ENCODE measurements around the gene ARID5B. TPM values are rescaled to one million over a fixed set of nuclear protein-coding genes. Genes with fewer than 3 reads are reported as not detected.
A peak's percentile ranks its signal among the peaks of the same experiment; 100 is the strongest.

Gene ARID5B
- total RNA-seq, 1 experiment from 2014 or later, result 1.4 TPM

DNA sequence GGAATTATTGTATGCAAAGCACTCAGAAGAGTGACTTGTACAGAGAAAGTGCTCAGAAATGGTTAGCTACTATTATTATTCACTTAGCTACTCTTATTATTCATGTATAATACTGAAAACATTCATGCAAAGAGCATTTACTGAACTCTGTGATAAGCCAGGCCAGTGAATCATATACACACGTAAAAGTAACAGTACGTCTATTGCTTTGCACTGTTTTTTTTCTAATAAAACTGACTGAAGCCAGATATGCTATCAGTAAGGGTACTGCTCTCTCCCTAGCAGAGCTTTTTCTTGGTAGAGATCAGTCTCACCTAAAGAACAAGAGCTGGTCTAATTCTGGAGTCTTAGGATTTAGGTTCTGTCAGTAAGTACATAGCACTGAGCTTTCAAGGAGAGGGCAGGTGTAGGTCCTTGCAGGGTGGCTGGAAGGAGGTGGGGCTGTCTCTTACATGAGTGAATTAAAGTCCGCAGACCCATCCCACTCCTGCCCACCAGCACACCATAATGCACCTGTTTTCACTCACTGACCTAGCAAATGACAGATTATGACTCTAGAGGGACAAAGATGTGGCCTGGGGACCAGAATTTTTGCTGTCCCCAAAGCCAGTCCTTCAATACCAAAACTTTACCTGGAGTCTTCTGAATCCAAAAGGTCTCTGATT, 145.9 kb downstream of the ARID5B start:
- no peak for DNase-seq (ENCODE audit: extremely low read depth, low read depth)

DNA sequence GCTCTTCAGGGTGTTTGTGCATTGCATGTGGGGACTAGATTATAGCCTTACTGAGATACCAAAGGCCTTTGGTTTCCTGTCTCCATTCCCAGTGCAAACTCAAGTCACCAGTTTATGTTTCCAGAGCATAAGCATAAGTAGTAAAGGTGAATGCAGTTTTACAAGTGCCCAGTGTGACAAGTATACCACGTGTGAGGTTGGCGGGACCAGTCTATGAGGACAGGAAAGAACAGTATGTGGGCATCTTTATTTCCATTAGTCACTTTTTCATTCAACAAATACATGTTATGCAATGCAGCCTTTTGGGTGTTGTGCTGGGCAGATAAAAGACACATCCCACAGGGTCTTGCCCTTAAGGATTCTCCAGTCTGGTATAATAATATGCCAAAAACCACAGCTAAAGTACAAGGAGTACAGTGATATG, 146.5 kb downstream of the ARID5B start:
- DNase-seq (ENCODE audit: extremely low read depth, low read depth), result no peak

GRCh38 chr10:62048470-62048869, 147.0 kb downstream of the ARID5B start:
- no peak for DNase-seq (ENCODE audit: extremely low read depth, low read depth)

- peak; percentile 83 for DNase-seq (ENCODE audit: extremely low read depth, low read depth)
Measured at GRCh38 chr10:62048919-62049623, 147.6 kb downstream of the ARID5B start.

- DNase-seq (ENCODE audit: extremely low read depth, low read depth), result no peak
Measured at GRCh38 chr10:62049624-62050345, 148.3 kb downstream of the ARID5B start.

- no peak for DNase-seq (ENCODE audit: extremely low read depth, low read depth)
Measured at GRCh38 chr10:62050346-62050892, 148.9 kb downstream of the ARID5B start.

DNA sequence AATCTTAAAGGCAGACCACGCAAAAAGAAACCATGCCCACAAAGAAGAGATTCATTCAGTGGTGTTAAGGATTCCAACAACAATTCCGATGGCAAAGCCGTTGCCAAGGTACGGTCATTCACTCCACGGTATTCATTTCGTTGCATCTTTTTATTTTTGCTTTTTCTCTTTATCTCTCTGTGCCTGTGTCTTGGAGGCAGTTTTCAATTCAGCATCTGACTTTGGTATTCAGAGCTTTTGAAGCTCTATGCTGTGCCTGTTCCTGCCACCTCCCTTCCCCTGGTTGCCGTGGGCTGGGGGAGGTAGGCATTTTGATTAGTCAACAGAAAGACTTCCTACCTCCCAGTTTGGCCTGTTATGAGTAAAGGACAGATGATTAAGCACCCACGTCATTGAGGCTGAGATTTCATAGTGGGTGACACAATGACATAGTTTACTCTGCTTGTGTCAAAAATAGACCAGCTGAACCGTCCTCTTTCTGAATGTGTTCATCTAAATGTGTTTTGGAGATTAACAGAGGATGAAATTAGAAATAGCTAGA, 149.5 kb downstream of the ARID5B start:
- DNase-seq (ENCODE audit: extremely low read depth, low read depth), result peak; percentile 88

GRCh38 chr10:62052276-62052675, 150.8 kb downstream of the ARID5B start:
- DNase-seq (ENCODE audit: extremely low read depth, low read depth), result no peak

DNA sequence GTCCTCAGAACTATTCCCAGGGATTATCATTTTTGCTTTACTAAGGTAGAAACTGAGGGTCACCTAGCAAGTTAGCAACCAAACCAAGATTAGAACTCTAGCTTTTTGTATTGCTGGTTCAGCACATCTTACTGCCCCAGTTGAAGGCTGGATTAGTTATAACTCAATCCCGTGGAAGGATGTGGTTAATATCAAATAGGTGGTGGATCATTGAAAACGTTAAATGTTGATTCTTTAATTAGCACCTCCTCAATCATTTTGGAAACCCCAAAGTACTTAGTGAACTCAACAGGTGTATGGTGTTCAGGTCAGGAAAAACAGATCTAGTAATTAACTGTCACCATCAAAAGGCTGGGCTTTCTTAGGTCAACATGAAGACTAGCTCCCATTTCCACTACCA, 152.4 kb downstream of the ARID5B start:
- no peak for DNase-seq (ENCODE audit: extremely low read depth, low read depth)

GRCh38 chr10:62054408-62054807, 152.9 kb downstream of the ARID5B start:
- DNase-seq (ENCODE audit: extremely low read depth, low read depth), result no peak

- no peak for DNase-seq (ENCODE audit: extremely low read depth, low read depth)
Measured at GRCh38 chr10:62054830-62055229, 153.3 kb downstream of the ARID5B start.

DNA sequence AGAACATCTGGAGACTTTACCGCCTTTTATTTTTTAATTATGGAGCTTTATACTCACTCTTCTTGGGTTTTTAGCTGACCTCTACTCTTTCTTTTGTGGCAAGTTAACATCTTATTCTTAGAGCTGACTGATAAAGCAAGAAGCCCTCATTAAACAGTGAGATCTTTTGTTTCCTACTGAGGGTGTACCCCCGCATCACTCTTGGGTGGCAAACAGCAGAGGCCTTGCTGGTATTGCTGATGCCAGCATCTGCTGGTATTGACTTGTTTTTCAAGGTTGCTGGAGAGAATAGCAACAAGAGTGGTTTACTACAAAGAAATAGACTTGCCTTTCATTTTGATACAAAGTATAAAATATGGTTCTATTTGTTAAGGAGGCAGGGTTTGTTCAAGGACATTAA, 154.7 kb downstream of the ARID5B start:
- no peak for DNase-seq (ENCODE audit: extremely low read depth, low read depth)

GRCh38 chr10:62056698-62057097, 155.2 kb downstream of the ARID5B start:
- no peak for DNase-seq (ENCODE audit: extremely low read depth, low read depth)

DNA sequence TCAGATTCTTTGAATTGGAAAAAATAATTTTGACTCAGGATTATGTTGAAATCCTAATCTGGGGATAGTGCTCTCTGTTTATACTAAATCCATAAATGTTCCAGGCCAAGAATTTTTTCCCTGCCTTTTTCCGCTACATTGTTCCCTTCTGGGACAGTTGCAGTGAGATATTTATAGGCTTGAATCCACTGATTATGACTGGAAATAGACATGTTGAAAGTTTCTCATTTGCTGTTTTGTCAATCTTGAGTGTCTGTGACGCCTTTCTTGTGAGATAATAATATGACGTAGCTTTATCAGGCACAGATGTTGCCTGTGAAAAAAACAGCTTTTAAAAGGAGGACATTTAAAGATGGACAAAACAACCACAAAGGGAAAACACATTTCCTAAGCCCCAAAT, 155.9 kb downstream of the ARID5B start:
- no peak for DNase-seq (ENCODE audit: extremely low read depth, low read depth)

- DNase-seq (ENCODE audit: extremely low read depth, low read depth), result no peak
Measured at GRCh38 chr10:62057850-62058249, 156.4 kb downstream of the ARID5B start.

- DNase-seq (ENCODE audit: extremely low read depth, low read depth), result no peak
Measured at GRCh38 chr10:62058476-62058875, 157.0 kb downstream of the ARID5B start.

DNA sequence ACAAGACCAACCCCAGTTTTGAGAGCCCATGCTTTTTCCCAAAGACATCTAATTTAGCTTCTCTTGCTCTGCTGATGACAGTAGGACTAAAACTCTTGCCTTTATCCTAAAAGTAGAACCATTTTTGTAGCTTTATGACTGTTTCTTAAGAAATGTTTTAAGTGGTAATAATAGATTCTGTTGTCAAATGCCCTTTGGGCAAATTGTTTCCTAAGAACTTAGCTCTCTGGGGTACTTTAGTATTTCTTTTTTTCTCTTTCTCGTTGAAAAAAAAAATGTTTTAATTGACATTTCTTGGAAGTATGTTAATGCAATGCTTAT, 157.4 kb downstream of the ARID5B start:
- DNase-seq (ENCODE audit: extremely low read depth, low read depth), result no peak

DNA sequence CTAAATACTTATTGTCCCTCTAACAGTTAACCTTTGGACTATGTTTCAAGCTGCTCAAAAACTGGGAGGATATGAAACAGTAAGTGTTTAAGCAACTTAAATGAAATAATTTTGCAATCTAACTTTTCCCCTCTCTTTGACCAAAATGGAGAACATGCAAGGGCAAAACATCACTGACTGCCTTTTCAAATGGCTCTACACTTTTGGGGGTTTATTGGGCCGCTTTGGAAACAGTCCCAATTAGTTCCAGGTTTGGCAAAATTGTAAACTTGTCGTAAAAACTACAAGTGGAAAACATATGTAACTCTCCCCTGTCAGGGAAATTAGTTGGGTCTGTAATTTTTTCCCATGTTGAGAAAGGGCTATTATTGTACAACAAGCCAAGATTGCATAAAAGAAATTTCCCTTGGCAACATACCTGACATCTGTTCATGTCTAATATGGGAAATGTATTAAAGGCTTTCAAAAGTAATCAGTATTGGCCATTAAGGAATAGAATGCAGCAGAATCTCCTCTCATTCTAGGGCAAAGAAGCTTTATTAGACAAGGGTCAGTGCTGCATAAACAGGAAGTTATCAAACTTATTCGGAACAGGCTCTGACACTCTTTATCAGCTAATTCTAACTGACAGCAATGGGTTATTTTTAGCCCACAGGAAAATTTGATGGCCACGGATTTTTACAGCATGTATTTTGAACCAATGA, 157.9 kb downstream of the ARID5B start:
- DNase-seq (ENCODE audit: extremely low read depth, low read depth), result no peak

DNA sequence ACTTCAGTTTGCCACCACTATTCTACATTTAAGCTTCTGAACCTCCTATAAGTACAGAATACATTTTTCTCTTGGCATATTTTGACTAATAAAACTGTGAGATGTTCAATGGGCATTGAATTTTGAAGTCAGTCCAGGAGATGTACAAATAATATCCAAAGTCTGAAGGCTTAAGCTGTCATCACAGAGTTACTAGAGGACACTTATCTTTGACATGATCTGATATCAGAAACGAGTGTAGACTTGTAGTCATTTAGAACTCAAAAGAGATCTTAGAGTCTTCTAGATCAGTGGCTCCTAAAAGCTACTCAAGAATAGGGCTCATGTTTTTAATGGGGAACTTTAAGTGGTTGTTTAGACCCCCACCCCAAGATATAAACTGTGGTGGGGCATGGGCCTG, 160.5 kb downstream of the ARID5B start:
- DNase-seq (ENCODE audit: extremely low read depth, low read depth), result no peak

- no peak for DNase-seq (ENCODE audit: extremely low read depth, low read depth)
Measured at GRCh38 chr10:62062752-62063512, 161.4 kb downstream of the ARID5B start.

All from NCI-H460 (cell line).